DOHH2 (cell line): ENCODE data around the gene NCAM2.

Experiments used
- CTCF ChIP-seq: fragments of 200-600 bp; sonication (generic); IDR thresholded peaks from one replicate; pipeline ENCODE4 v1.5.1; 2014; ENCODE audit warnings: antibody characterized with exemption, mild to moderate bottlenecking, low read depth, low read length; ENCODE audit not compliant: poor library complexity, severe bottlenecking
- EZH2phosphoT487 ChIP-seq: fragments of 200-600 bp; sonication (generic); IDR thresholded peaks from 2 replicates; pipeline ENCODE4 v1.6.1; 2017; ENCODE audit warnings: borderline replicate concordance, mild to moderate bottlenecking, antibody characterized with exemption, low read length, moderate library complexity, mixed read lengths

GRCh38 chr21:21200939-21201615, 202.9 kb downstream of the NCAM2 start:
- no peak for TF ChIP-seq CTCF
- no peak for TF ChIP-seq EZH2phosphoT487
